A549 (cell line): ENCODE measurements around the gene DNAAF5.

ENCODE experiments used
- CTCF ChIP-seq: fragments of >200 bp; sonication (Bioruptor Twin); formaldehyde crosslinking; IDR thresholded peaks from 3 replicates; pipeline ENCODE4 v1.5.1; 2016
- POLR2A ChIP-seq: IDR thresholded peaks from 2 replicates; pipeline ENCODE4 v1.6.1; 2012; ENCODE audit warnings: mild to moderate bottlenecking, low read length
- REST ChIP-seq: fragments of 200-600 bp; sonication (generic); IDR thresholded peaks from 2 replicates; pipeline ENCODE4 v1.6.1; 2016; ENCODE audit warnings: antibody characterized with exemption, mild to moderate bottlenecking, moderate library complexity

DNA sequence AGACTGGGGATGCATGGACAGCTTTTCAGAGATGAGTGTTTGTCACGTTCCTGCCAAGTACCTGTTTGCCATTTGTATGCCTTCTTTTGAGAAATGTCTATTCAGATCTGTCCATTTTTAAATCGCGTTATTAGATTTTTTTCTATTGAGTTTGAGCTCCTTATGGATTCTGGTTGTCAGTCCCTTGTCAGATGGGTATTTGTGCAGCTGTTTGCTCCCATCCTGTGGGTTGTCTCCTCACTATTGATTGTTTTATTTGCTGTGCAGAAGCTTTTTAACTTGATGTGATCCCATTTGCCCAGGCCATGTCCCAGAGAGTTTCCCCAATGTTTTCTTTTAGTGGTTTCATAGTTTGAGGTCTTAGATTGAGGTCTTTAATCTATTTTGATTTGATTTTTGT is 6.1 kb downstream of the DNAAF5 start:
- TF ChIP-seq CTCF, result no peak
- no peak for TF ChIP-seq REST
- no peak for TF ChIP-seq POLR2A
